PC-9 (cell line): ENCODE measurements around the gene SPAG17. TPM values are rescaled to one million over a fixed set of nuclear protein-coding genes. Genes with fewer than 3 reads are reported as not detected.

Source experiments
- BruUV-seq: library from RNA; stranded (reverse); fragments of 400-500 nt; replicated peaks from 2 replicates; lab custom pipeline; 2021; lab: Mats Ljungman, UMichigan
- CTCF ChIA-PET: fragments of 300-600 bp; sonication (Branson Sonifier 250); formaldehyde crosslinking; loops from one replicate; lab custom pipeline; 2022; ENCODE audit warnings: antibody characterized with exemption; lab: Charles Lee
- POLR2A ChIA-PET: fragments of 300-600 bp; sonication (Branson Sonifier 250); formaldehyde crosslinking; loops from one replicate; lab custom pipeline; 2022; ENCODE audit warnings: antibody characterized with exemption; ENCODE audit not compliant: unreplicated experiment; lab: Charles Lee
- DNase-seq, 2 experiments: peaks; one replicate each; pipeline versions ENCODE4 v3.0.0 to v3.0.0-alpha.2; 2015 to 2022; ENCODE audit warnings: mixed read lengths in 1 of 2
- H2AFZ ChIP-seq: fragments of 200-600 bp; sonication (generic); 2 replicates; pipeline ENCODE4 v1.8.1; 2017; ENCODE audit warnings: antibody characterized with exemption
- H3F3A ChIP-seq: fragments of 200-600 bp; sonication (generic); 2 replicates; pipeline ENCODE4 v1.8.1; 2017; ENCODE audit warnings: antibody characterized with exemption, mild to moderate bottlenecking, low read depth; ENCODE audit not compliant: insufficient read depth
- H3K27ac ChIP-seq: fragments of 200-600 bp; sonication (generic); 2 replicates; pipeline ENCODE4 v1.6.1; 2016; ENCODE audit warnings: mixed run types
- H3K27me3 ChIP-seq: fragments of 200-600 bp; sonication (generic); 2 replicates; pipeline ENCODE4 v1.6.1; 2016; ENCODE audit warnings: low read depth, mixed run types; ENCODE audit not compliant: insufficient read depth
- H3K36me3 ChIP-seq: fragments of 200-600 bp; sonication (generic); 2 replicates; pipeline ENCODE4 v1.6.1; 2016; ENCODE audit warnings: low read depth, mixed run types
- H3K4me1 ChIP-seq: fragments of 200-600 bp; sonication (generic); replicated peaks from 2 replicates; pipeline ENCODE4 v1.6.1; 2016; ENCODE audit warnings: mixed run types; ENCODE audit not compliant: insufficient read depth
- H3K4me2 ChIP-seq: fragments of 200-600 bp; sonication (generic); 2 replicates; pipeline ENCODE4 v1.6.1; 2017; ENCODE audit warnings: mixed run types
- H3K4me3 ChIP-seq: fragments of 200-600 bp; sonication (generic); 2 replicates; pipeline ENCODE4 v1.6.1; 2016; ENCODE audit warnings: mixed run types
- H3K79me2 ChIP-seq: fragments of 200-600 bp; sonication (generic); 2 replicates; pipeline ENCODE4 v1.6.1; 2017; ENCODE audit warnings: low read depth, mixed run types
- H3K9me2 ChIP-seq: fragments of 200-600 bp; sonication (generic); 2 replicates; pipeline ENCODE4 v1.8.1; 2017; ENCODE audit warnings: mild to moderate bottlenecking; ENCODE audit not compliant: insufficient read depth
- H3K9me3 ChIP-seq: fragments of 200-600 bp; sonication (generic); 2 replicates; pipeline ENCODE4 v1.8.1; 2016; ENCODE audit warnings: low read depth; ENCODE audit not compliant: insufficient read depth
- H4K20me1 ChIP-seq: fragments of 200-600 bp; sonication (generic); 2 replicates; pipeline ENCODE4 v1.8.1; 2017; ENCODE audit not compliant: insufficient read depth
- CTCF ChIP-seq: fragments of 200-600 bp; sonication (generic); conservative IDR thresholded peaks from 2 replicates; pipeline ENCODE4 v1.6.1; 2017; ENCODE audit warnings: mixed run types, antibody characterized with exemption, mild to moderate bottlenecking, moderate library complexity
- EZH2 ChIP-seq: fragments of 200-600 bp; sonication (generic); IDR thresholded peaks from 2 replicates; pipeline ENCODE4 v1.8.0; 2017; ENCODE audit warnings: antibody characterized with exemption, low read depth
- intact Hi-C: fragments of 100-400 bp; cut with micrococcal nuclease; formaldehyde crosslinking; loops from one replicate; pipeline ENCODE4 v1.10.0; 2022; ENCODE audit not compliant: unreplicated experiment
- total RNA-seq: library from RNA; stranded (reverse); gene quantifications from 2 replicates; pipeline ENCODE4 v1.2.3, GENCODE V29; 2021

The SPAG17 gene
- total RNA-seq, 1 experiment from 2014 or later, result not detected

DNA sequence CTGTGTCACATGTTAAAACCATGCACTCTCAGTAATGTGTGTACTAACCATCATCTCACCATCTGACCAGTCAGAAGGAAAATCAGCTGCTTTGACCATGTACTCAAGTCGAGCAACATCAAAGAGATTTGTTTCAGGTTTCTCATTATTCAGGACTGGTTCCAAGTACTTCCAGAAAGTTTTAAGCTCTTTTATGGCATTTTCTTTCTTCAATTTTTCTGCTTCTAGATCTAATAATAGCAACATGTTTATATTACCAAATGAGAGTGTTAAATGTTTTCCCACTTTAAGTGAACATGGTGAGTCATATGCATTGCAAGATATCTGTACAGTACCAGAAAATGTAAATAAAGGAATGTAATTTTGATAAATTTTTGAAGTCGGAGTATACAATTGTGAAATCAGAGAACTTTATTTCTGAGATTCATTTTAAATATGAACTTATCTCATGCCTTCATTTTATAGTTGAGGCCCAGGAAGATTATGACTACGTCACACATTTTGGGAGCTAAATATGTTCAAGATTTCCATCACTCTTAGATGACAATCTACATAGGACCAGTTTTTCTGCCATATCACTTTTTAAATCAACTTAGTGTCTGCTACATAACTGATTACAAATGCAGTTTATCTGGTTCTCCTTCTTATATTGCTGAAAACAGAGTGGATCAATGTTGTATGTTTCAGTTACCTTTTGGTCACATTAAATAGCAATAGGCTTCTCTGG, 87.2 kb downstream of the SPAG17 start:
- ChIA-PET POLR2A (no interaction called here), CTCF (interaction anchor here (0.5 kb wide), 1 partner anchor 1989 kb away, joined by 3 read pairs; no protein-coding TSS in a partner anchor)
- no peak for TF ChIP-seq EZH2
- TF ChIP-seq CTCF, result no peak
- no peaks in the 10 kb centered on the region for H3F3A ChIP-seq
- no peak overlapping the region for H3K27ac ChIP-seq
- intact Hi-C loops, result no loop called here
- no peaks in the 10 kb centered on the region for H3K79me2 ChIP-seq
- H2AFZ ChIP-seq, result no peak overlapping the region
- no TSS peak for BruUV-seq
- no peaks in the 10 kb centered on the region for H3K36me3 ChIP-seq
- no peaks in the 10 kb centered on the region for H4K20me1 ChIP-seq
- no peak overlapping the region for H3K4me3 ChIP-seq
- no peak overlapping the region for H3K4me2 ChIP-seq
- H3K4me1 ChIP-seq, result no peaks in the 10 kb centered on the region
- H3K9me2 ChIP-seq, result no peaks in the 10 kb centered on the region
- DNase-seq, result no peak
- no peaks in the 10 kb centered on the region for H3K9me3 ChIP-seq
- H3K27me3 ChIP-seq, result 0 out of 2 replicates have a peak, but pooled peaks cover 5% of the 10 kb centered on the region

DNA sequence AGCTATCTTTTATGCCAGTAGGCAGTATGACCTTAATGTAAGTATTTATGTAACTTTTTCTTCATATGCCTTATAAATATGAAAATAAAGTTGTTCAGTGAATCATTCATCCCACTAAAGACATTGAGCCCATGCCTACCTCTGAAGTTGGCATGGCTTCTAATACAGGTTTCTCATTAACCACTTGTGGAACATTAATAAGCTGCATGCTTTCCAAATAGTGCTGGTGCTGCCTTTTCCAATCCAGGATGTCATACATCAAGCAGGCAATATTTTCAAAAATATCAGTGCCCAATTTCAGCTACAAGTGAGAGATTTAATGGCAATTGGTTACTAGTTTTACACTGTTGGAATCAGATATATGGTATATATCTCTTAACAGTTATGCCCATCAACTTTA, 92.0 kb downstream of the SPAG17 start:
- Histone ChIP-seq H3K36me3 (no peaks in the 10 kb centered on the region), H3K9me2 (no peaks in the 10 kb centered on the region), H4K20me1 (no peaks in the 10 kb centered on the region), H3K4me3 (no peak overlapping the region), H3F3A (no peaks in the 10 kb centered on the region), H3K79me2 (no peaks in the 10 kb centered on the region), H3K27ac (no peak overlapping the region), H2AFZ (no peak overlapping the region), H3K4me2 (no peak overlapping the region), H3K9me3 (no peaks in the 10 kb centered on the region), H3K27me3 (no peaks in the 10 kb centered on the region), H3K4me1 (no peaks in the 10 kb centered on the region)
- no TSS peak for BruUV-seq
- DNase-seq, result no peak
- intact Hi-C loops, result no loop called here
- ChIA-PET CTCF (no interaction called here), POLR2A (no interaction called here)
- TF ChIP-seq EZH2, result no peak
- TF ChIP-seq CTCF, result no peak

DNA sequence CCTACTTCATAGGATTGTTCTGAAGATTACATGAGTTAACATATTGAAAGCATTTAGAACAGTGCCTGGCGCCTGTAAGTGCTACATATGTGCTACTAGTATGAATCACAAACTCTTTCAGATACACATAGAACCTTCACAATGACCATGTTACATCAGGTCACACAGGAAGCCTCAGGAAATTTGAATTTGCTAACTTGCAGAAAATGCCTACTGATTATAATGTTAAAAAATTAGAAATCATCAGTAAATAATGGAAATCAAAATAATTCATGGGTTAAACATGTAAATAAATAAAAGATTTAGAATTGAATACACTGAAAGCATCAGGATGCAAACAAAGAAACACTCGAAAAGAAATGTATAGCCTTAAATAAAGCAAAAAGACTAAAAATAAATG, 94.9 kb downstream of the SPAG17 start:
- Histone ChIP-seq H3K36me3 (no peaks in the 10 kb centered on the region), H3K4me2 (no peak overlapping the region), H3K4me3 (no peak overlapping the region), H3K27me3 (no peaks in the 10 kb centered on the region), H2AFZ (no peak overlapping the region), H3K4me1 (no peaks in the 10 kb centered on the region), H3K27ac (no peak overlapping the region), H4K20me1 (no peaks in the 10 kb centered on the region), H3K9me2 (no peaks in the 10 kb centered on the region), H3K9me3 (no peaks in the 10 kb centered on the region), H3F3A (no peaks in the 10 kb centered on the region), H3K79me2 (no peaks in the 10 kb centered on the region)
- DNase-seq, result no peak
- intact Hi-C loops, result no loop called here
- CTCF ChIA-PET, result no interaction called here
- no TSS peak for BruUV-seq
- TF ChIP-seq EZH2 (no peak), CTCF (no peak)
- POLR2A ChIA-PET, result no interaction called here
